ENCODE measurements around the gene LMNA.
A peak's percentile ranks its signal among the peaks of the same experiment; 100 is the strongest.

Gene LMNA

DNA sequence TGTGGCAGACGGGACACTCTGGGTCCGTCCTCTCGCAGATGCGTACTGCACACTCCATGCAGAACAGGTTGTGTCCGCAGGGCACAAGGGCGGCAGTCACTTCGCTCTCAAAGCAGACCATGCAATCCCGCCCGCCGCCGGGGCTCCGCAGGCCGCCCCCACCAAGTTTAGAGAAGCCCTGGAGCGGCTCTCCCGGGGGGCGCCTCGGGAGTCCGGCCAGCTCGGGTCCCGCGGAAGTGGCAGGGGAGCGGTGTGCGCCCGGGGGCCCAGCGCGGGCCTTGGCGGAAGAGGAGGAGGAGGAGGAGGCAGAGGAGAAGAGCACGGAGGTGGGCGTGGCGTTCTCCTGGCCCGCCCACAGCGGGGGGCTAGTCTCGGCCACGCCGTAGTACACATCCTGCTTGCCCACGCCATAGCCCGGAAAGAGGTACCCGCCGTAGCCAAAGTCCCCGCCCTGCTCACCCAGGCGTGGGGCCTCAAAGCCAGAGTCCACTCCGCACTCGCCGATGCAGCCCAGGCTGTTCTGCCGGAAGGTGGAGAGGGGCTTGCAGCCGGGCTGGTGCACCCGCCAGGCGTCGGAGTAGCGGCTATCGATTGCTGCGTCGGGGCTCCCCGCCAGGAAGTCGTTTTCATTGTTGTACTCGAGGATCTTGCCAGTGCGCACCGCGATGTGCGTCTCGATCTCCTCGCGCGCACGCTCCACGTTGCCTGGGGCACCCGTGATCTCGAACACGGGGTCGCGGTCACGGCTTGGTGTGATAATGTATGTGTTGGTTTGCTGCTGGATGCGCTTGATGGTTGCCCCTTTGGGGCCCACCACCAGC, 37.7 kb upstream of the LMNA start:
- TF ChIP-seq, protein P1, sequence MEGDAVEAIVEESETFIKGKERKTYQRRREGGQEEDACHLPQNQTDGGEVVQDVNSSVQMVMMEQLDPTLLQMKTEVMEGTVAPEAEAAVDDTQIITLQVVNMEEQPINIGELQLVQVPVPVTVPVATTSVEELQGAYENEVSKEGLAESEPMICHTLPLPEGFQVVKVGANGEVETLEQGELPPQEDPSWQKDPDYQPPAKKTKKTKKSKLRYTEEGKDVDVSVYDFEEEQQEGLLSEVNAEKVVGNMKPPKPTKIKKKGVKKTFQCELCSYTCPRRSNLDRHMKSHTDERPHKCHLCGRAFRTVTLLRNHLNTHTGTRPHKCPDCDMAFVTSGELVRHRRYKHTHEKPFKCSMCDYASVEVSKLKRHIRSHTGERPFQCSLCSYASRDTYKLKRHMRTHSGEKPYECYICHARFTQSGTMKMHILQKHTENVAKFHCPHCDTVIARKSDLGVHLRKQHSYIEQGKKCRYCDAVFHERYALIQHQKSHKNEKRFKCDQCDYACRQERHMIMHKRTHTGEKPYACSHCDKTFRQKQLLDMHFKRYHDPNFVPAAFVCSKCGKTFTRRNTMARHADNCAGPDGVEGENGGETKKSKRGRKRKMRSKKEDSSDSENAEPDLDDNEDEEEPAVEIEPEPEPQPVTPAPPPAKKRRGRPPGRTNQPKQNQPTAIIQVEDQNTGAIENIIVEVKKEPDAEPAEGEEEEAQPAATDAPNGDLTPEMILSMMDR (conservative IDR thresholded peaks at IDR 0.05; ENCODE audit: low read depth), result no peak
- DNase-seq (ENCODE audit: low spot score), result no peak
- CTCF ChIA-PET, result no interaction called here
- POLR2A ChIA-PET (ENCODE audit: low non-redundant PET), result no interaction called here
- 0 out of 2 replicates have a peak overlapping the region, but pooled peaks have one; percentile 6 for H3K27ac ChIP-seq

DNA sequence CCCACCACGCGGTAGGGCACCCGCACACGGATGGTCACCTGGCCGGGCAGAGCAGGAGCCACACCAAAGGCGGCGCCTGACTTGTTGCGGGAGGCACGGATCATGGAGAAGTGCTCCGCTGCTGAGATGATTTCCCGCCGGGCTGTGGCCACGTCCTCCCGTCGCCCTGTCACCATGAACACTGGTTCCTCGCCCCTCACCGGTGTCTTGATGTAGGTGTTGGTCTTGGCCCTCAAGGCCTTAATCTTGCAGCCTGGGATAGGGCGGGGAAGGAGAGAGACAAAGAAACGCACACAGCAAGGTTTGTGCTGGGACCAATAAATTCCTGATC, 37.1 kb upstream of the LMNA start:
- TF ChIP-seq, protein P1 (conservative IDR thresholded peaks at IDR 0.05; ENCODE audit: low read depth), result no peak
- ChIA-PET CTCF (no interaction called here), POLR2A (ENCODE audit: low non-redundant PET) (no interaction called here)
- no peak for DNase-seq (ENCODE audit: low spot score)
- H3K27ac ChIP-seq, result 0 out of 2 replicates have a peak overlapping the region, but pooled peaks have one; percentile 6

DNA sequence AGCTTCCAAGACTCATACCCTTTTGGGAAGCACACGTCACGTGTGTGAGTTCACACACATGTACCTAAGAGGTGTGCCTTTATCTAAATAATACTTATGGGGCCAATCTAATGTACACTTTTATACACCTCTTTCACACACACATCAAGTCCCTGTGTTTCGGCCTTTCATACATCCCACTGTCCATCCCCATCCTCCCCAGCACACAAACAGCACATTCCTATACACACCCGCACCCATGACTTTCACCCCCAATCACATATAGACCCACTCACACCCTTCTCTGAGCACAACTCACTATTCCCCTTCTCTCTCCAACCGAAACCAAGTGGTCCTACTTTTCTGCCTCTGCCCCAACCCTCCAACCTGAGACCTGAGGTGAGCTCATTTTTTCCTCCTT, 35.8 kb upstream of the LMNA start:
- H3K27ac ChIP-seq, result peak overlapping the region; percentile 33
- ChIA-PET CTCF (interaction anchor here (1.2 kb wide), 1 partner anchor 12 kb away, joined by 3 read pairs; no protein-coding TSS in a partner anchor), POLR2A (ENCODE audit: low non-redundant PET) (no interaction called here)
- TF ChIP-seq, protein P1 (conservative IDR thresholded peaks at IDR 0.05; ENCODE audit: low read depth), result no peak
- DNase-seq (ENCODE audit: low spot score), result no peak

DNA sequence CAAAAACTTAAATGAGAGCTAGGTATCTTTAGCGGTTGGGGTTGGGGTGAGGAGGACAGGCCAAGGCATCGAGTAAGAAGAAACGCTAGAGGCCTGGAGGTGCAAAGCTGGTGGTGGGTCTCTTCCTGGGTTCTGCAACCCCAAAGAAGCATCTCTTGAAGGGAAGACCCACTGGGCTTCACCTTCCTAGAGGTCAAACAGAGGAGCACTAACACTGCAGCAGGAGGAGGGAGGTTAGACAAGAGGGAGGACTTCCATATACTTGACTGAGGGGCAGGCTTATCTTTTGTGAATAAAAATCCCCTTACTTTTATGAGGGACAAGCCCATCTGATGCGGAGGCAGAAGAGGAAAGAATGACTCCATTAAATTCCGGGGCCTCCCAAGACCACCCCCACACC, 34.7 kb upstream of the LMNA start:
- H3K27ac ChIP-seq, result peak overlapping the region; percentile 79
- TF ChIP-seq, protein P1 (conservative IDR thresholded peaks at IDR 0.05; ENCODE audit: low read depth), result no peak
- no peak for DNase-seq (ENCODE audit: low spot score)
- ChIA-PET CTCF (interaction anchor here (0.6 to 0.8 kb wide), 2 partner anchors 10 to 13 kb away, joined by 3 read pairs; no protein-coding TSS in a partner anchor), POLR2A (ENCODE audit: low non-redundant PET) (no interaction called here)

DNA sequence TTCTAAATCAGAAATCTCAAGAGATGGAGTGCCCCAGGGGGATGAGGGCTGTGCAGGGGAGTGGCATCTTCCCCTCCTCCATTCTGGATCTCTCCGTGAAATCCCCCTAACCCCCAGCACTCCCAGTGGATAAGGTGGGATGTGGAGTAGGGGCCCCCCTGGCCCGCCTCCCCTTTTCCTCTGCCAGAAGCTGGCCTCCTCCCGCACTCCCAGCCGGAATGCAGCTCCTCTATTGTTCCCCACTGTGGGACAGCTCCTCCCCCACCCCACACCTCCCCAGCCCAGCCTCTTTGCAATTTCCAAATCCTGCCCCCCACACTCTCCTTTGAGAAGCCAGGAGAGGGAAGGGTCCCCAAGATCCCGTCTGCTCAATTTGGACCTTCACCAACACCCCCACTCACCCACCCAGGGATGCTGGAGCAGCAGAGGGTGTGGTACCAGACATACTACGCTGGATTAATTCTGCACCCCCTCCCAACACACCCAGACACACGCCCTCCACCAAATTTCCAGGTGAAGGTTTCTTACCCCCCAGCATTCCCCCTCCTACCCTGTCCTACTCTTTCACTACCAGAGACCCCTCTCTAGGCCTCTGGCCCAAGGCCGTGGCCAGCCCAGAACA, 34.2 kb upstream of the LMNA start:
- ChIA-PET POLR2A (ENCODE audit: low non-redundant PET) (no interaction called here), CTCF (interaction anchor here (0.6 to 0.8 kb wide), 2 partner anchors 11 to 14 kb away, joined by 3 read pairs; no protein-coding TSS in a partner anchor)
- DNase-seq (ENCODE audit: low spot score), result no peak
- peak overlapping the region; percentile 79 for H3K27ac ChIP-seq
- TF ChIP-seq, protein P1 (conservative IDR thresholded peaks at IDR 0.05; ENCODE audit: low read depth), result no peak

DNA sequence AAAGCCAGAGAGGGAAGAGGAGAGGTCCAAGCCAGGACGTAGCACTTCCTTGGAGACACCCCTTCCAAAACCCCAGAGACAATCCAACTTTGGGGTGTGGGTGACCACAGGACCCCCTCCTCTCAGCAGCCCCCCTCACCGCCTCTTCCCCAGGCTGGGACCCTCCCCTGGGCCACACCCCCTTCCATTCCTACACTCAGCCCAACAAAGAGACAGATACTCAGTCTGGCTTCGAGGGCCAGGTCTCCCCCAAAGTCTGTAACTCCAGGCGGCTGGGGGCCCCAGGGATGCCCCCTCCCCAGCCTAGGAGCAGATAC, 33.7 kb upstream of the LMNA start:
- CTCF ChIA-PET, result no interaction called here
- H3K27ac ChIP-seq, result peak overlapping the region; percentile 79

More for the DNA sequence above, 33.7 kb upstream of the LMNA start:
- no peak for DNase-seq (ENCODE audit: low spot score)
- TF ChIP-seq, protein P1 (conservative IDR thresholded peaks at IDR 0.05; ENCODE audit: low read depth), result no peak
- POLR2A ChIA-PET (ENCODE audit: low non-redundant PET), result no interaction called here

All from RWPE1 (cell line).